ENCODE results near the gene ALPP. TPM values are rescaled to one million over a fixed set of nuclear protein-coding genes. Genes with fewer than 3 reads are reported as not detected.

ALPP gene
- total RNA-seq, 4 donors from 2014 or later = not detected

- no peak for DNase-seq
- Histone ChIP-seq H3K27me3 (no peaks in the 10 kb centered on the region), H3K4me1 (no peaks in the 10 kb centered on the region), H3K36me3 (no peaks in the 10 kb centered on the region), H3K9me3 (no peaks in the 10 kb centered on the region), H3K4me3 (no peak overlapping the region), H3K27ac (no peak overlapping the region)
- TF ChIP-seq, protein P1, sequence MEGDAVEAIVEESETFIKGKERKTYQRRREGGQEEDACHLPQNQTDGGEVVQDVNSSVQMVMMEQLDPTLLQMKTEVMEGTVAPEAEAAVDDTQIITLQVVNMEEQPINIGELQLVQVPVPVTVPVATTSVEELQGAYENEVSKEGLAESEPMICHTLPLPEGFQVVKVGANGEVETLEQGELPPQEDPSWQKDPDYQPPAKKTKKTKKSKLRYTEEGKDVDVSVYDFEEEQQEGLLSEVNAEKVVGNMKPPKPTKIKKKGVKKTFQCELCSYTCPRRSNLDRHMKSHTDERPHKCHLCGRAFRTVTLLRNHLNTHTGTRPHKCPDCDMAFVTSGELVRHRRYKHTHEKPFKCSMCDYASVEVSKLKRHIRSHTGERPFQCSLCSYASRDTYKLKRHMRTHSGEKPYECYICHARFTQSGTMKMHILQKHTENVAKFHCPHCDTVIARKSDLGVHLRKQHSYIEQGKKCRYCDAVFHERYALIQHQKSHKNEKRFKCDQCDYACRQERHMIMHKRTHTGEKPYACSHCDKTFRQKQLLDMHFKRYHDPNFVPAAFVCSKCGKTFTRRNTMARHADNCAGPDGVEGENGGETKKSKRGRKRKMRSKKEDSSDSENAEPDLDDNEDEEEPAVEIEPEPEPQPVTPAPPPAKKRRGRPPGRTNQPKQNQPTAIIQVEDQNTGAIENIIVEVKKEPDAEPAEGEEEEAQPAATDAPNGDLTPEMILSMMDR (IDR thresholded peaks at IDR 0.05) = no peak
- no peak for TF ChIP-seq POLR2A (IDR thresholded peaks at IDR 0.05)
Observed at GRCh38 chr2:232395586-232395985, 17.0 kb downstream of the ALPP start.

GRCh38 chr2:232396683-232397082 is 18.1 kb downstream of the ALPP start:
- Histone ChIP-seq H3K9me3 (no peaks in the 10 kb centered on the region), H3K36me3 (no peaks in the 10 kb centered on the region), H3K4me1 (no peaks in the 10 kb centered on the region), H3K27me3 (no peaks in the 10 kb centered on the region), H3K27ac (no peak overlapping the region), H3K4me3 (no peak overlapping the region)
- TF ChIP-seq POLR2A (IDR thresholded peaks at IDR 0.05) = no peak
- TF ChIP-seq, protein P1 (IDR thresholded peaks at IDR 0.05) = no peak
- DNase-seq = no peak

DNA sequence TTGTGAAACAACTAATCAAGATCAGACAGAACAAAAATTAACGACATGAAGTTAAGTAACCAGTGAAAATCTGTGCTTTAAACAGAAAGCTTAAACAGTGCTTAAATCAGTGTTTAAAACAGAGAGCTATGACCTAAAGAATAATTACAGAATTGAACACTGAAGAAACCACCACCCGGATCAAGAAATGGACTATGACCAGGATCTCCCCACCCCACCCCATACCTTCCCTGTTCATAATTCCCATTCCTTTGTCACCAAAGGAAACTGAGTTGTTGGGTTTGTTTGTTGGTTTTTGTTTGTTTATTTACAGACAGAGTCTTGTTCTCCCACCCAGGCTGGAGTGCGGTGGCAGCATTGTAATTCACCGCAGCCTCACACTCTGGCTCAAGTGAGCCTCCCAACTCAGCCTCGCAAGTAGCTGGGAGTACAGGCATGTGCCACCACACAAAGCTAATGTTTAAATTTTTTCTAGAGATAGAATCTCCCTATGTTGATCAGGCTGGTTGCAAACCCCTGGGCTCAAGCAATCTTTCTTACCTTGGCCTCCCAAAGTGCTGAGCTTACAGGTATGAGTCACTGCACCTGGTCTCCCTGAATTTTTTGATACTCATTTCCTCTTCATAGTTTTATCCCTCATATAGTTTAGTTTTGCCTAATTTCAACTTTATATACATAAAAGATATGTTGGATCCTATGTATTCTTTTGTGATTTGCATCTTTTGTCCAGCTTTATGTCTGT is 19.9 kb downstream of the ALPP start:
- TF ChIP-seq, protein P1 (IDR thresholded peaks at IDR 0.05) = no peak
- H3K4me1 ChIP-seq = no peaks in the 10 kb centered on the region
- DNase-seq = no peak
- peak overlapping the region in 1 of 4 donors; percentile 30 for H3K27ac ChIP-seq
- no peaks in the 10 kb centered on the region for H3K9me3 ChIP-seq
- no peaks in the 10 kb centered on the region for H3K27me3 ChIP-seq
- no peaks in the 10 kb centered on the region for H3K36me3 ChIP-seq
- H3K4me3 ChIP-seq = no peak overlapping the region

DNA sequence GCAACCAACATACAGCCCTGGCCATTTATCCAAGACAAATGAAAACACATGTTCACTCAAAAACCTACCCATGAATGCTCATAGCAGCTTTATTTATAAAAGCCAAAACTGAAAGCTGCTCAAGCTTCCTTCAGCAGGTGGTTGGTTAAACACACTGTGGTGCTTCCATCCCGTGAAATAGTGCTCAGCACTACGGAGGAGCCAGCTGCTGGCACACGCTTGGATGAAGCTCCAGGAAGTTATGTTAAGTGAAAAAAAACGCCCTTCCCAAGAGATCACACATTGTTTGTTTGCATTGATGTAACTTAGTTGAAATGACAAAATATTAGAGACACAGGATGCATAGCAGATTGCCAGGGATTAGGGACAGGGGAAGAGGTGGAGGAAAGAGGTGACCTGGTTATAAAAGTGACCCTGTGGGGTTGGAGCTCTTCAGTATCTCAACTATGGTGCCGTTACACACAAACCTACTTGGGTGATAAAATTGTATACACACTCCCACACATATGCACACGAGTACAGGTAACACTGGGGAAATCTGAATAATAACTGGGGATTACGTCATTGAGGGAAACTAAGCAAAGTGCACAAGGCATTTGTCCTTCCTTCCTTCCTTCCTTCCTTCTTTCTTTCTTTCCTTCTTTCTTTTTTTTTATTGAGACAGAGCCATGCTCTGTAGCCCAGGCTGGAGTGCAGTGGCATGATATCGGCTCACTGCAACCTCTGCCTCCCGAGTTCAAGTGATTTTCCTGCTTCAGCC is 21.9 kb downstream of the ALPP start:
- no peak for TF ChIP-seq POLR2A (IDR thresholded peaks at IDR 0.05)
- TF ChIP-seq, protein P1 (IDR thresholded peaks at IDR 0.05) = no peak
- Histone ChIP-seq H3K9me3 (no peaks in the 10 kb centered on the region), H3K27ac (no peak overlapping the region), H3K36me3 (no peaks in the 10 kb centered on the region), H3K27me3 (no peaks in the 10 kb centered on the region), H3K4me1 (no peaks in the 10 kb centered on the region), H3K4me3 (no peak overlapping the region)
- no peak for DNase-seq

GRCh38 chr2:232402518-232402917 is 24.0 kb downstream of the ALPP start:
- no peaks in the 10 kb centered on the region for H3K4me1 ChIP-seq
- TF ChIP-seq, protein P1 (IDR thresholded peaks at IDR 0.05) = no peak
- no peak for TF ChIP-seq POLR2A (IDR thresholded peaks at IDR 0.05)
- no peak overlapping the region for H3K4me3 ChIP-seq
- no peaks in the 10 kb centered on the region for H3K36me3 ChIP-seq
- no peak for DNase-seq
- no peak overlapping the region for H3K27ac ChIP-seq
- H3K27me3 ChIP-seq = no peaks in the 10 kb centered on the region
- no peaks in the 10 kb centered on the region for H3K9me3 ChIP-seq

Data from Peyer's patch (tissue), 4 donors.